WERI-Rb-1 (cell line): ENCODE results near the gene KCNMA1.
"Not testable (repeated sequence)": the region's sequence is repeated elsewhere in the genome, so short reads cannot be mapped to it uniquely, and the experiment has no call there.

Source experiments
- DNase-seq: peaks from one replicate; pipeline ENCODE4 v3.0.0-alpha.2; 2020
- H3K27ac ChIP-seq: fragments of 250-450 bp; sonication (Bioruptor Pico); 2 replicates; pipeline ENCODE4 v1.5.1; 2020; ENCODE audit warnings: mild to moderate bottlenecking, moderate library complexity
- H3K27me3 ChIP-seq: fragments of 250-450 bp; sonication (Bioruptor Pico); 2 replicates; pipeline ENCODE4 v1.5.1; 2021; ENCODE audit warnings: mild to moderate bottlenecking, low read depth, moderate library complexity; ENCODE audit not compliant: insufficient read depth, severe bottlenecking
- H3K36me3 ChIP-seq: fragments of 250-450 bp; sonication (Bioruptor Pico); 2 replicates; pipeline ENCODE4 v1.5.1; 2020; ENCODE audit warnings: mild to moderate bottlenecking, moderate library complexity
- H3K4me3 ChIP-seq: 2 replicates; pipeline ENCODE4 v1.5.1; 2011; ENCODE audit warnings: low read depth, mild to moderate bottlenecking, control low read depth, low read length
- H3K9me3 ChIP-seq: fragments of 250-450 bp; sonication (Bioruptor Pico); 2 replicates; pipeline ENCODE4 v1.5.1; 2021; ENCODE audit warnings: mild to moderate bottlenecking, moderate library complexity; ENCODE audit not compliant: severe bottlenecking
- CTCF ChIP-seq: IDR thresholded peaks from 2 replicates; pipeline ENCODE4 v1.5.1; 2011; ENCODE audit warnings: low read depth, mild to moderate bottlenecking, control low read depth, inconsistent platforms, low read length

The KCNMA1 gene

GRCh38 chr10:77526868-77527617, 110.6 kb downstream of the KCNMA1 start:
- Histone ChIP-seq H3K27ac (no peak overlapping the region), H3K27me3 (no peaks in the 10 kb centered on the region), H3K36me3 (no peaks in the 10 kb centered on the region), H3K4me3 (no peak overlapping the region), H3K9me3 (no peaks in the 10 kb centered on the region)
- TF ChIP-seq CTCF: no peak
- no peak for DNase-seq

DNA sequence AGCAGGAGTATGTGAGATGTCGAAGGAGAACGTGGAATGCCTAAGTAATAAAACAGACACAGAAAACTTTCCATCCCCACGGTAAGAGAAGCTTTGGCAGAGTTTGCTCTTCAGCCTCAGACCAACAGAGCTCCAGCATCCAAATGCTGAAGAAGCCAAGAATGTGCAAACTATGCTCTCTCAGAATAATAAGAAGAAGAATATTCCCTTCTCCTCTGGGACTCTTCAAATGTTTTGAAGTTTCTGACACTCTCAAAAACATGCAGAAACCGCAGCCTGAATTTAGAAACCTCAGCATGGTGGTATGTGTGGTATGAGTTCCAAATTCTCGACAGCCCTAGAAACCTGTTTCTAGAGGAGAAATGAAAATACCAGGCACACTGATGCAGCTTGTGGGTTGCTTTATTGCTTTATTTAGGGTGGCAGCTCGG, 113.3 kb downstream of the KCNMA1 start:
- no peaks in the 10 kb centered on the region for H3K27me3 ChIP-seq
- no peak overlapping the region for H3K4me3 ChIP-seq
- DNase-seq: no peak
- TF ChIP-seq CTCF: no peak
- no peak overlapping the region for H3K27ac ChIP-seq
- H3K36me3 ChIP-seq: no peaks in the 10 kb centered on the region
- no peaks in the 10 kb centered on the region for H3K9me3 ChIP-seq

- Histone ChIP-seq H3K9me3 (no peaks in the 10 kb centered on the region), H3K4me3 (no peak overlapping the region), H3K27ac (no peak overlapping the region), H3K36me3 (no peaks in the 10 kb centered on the region), H3K27me3 (no peaks in the 10 kb centered on the region)
- DNase-seq: no peak
- no peak for TF ChIP-seq CTCF
Measured at GRCh38 chr10:77522268-77522809, 115.3 kb downstream of the KCNMA1 start.

GRCh38 chr10:77520995-77521394, 116.6 kb downstream of the KCNMA1 start:
- Histone ChIP-seq H3K27me3 (no peaks in the 10 kb centered on the region), H3K36me3 (no peaks in the 10 kb centered on the region), H3K9me3 (no peaks in the 10 kb centered on the region), H3K27ac (no peak overlapping the region), H3K4me3 (no peak overlapping the region)
- DNase-seq: no peak
- no peak for TF ChIP-seq CTCF

DNA sequence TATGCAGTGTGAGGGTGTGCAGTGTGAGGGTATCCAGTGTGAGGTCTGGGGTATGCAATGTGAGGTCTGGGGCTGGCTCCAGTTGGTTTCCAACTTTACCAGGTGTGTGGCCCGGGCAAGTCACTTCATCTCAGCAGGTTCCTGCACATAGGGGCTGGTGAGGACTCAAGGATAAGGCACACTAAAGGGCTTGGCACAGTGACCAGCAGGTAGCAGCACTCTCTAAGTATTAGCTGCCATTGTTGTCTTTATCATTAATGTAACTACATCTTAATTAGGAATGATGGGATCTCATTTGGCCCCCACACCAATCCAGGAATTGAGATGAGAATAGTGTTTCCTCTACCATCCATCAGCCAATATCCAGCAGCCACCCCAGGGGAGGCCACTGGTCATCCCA, 117.3 kb downstream of the KCNMA1 start:
- H3K9me3 ChIP-seq: no peaks in the 10 kb centered on the region
- DNase-seq: no peak
- H3K27me3 ChIP-seq: no peaks in the 10 kb centered on the region
- H3K4me3 ChIP-seq: no peak overlapping the region
- TF ChIP-seq CTCF: no peak
- no peaks in the 10 kb centered on the region for H3K36me3 ChIP-seq
- H3K27ac ChIP-seq: no peak overlapping the region

DNA sequence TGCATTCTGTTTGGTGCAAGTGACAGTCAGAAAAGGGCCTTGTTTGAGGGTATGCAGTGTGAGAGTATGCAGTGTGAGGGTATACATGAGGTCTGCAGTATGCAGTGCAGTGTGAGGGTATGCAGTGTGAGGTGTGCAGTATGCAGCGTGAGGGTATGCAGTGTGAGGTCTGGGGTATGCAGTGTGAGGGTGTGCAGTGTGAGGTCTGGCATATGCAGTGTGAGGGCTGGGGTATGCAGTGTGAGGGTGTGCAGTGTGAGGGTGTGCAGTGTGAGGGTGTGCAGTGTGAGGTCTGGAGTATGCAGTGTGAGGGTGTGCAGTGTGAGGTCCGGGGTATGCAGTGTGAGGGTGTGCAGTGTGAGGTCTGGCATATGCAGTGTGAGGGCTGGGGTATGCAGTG, 117.8 kb downstream of the KCNMA1 start:
- not testable (repeated sequence) for H3K9me3 ChIP-seq, H3K36me3 ChIP-seq, DNase-seq, H3K27ac ChIP-seq, H3K4me3 ChIP-seq, H3K27me3 ChIP-seq
